ENCODE results near the gene MAGIX. TPM values are rescaled to one million over a fixed set of nuclear protein-coding genes. Genes with fewer than 3 reads are reported as not detected.
A peak's percentile ranks its signal among the peaks of the same experiment; 100 is the strongest.

The MAGIX gene
- polyA plus RNA-seq, 3 donors = 1.1 to 2.0 (median 1.5) TPM

DNA sequence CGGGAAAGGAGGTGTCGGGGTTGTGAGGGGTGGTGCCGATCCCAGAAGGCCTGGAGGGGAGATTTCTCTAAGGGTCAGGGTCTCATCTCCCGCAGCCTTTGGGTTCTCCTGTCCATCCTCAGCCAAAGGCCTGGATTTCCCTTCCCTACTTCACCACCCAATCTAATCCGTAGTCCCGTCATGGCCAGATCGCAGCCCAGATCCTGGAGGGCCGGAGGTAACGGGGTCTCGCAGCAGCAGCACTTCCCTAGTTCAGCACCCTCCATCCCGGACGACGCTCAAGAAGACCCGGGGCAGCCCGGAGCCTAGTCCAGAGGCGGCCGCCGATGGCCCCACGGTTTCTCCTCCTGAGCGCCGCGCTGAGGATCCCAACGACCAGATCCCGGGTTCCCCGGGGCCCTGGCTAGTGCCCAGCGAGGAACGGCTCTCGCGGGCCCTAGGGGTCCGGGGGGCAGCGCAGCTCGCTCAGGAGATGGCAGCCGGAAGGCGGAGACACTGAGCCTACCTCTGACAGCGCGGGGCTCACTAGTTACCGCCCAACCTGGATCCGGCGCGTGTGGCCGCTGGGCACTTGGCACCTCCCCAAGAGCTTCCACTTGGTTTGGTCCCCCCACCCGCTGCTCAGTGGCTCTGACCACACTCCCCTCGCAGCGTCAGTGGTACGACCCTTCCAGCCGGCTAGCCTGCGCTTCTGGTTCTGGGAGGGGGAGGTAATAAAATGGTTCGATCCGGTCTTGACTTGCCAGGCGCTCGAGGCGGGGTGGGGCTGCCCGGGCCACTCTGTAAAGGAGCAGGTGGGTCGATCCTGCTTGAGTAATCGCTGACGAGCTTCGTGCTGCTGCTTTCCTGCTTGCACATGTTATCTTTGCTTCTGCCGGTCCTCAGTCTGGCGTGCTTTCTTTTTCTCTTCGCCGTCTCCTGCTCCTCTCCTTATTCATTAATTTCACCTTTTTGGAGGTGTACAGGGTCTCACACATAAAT, 3.6 kb downstream of the MAGIX start:
- peak overlapping the region; percentile 83 for H3K9ac ChIP-seq (ENCODE audit: insufficient read depth, low read length, poor library complexity, severe bottlenecking)
- H4K20me1 ChIP-seq (ENCODE audit: insufficient read depth, low read length) = no peaks in the 10 kb centered on the region
- H3K9me3 Mint-ChIP-seq = peaks cover 0 to 41% (median 13%) of the 10 kb centered on the region in 7 donors
- no peaks in the 10 kb centered on the region for H3K27me3 ChIP-seq (ENCODE audit: control insufficient read depth in 2 of 2, insufficient read depth in 2 of 2, low read length in 2 of 2)
- H3K36me3 Mint-ChIP-seq = no peaks in the 10 kb centered on the region
- TF ChIP-seq, protein P1, sequence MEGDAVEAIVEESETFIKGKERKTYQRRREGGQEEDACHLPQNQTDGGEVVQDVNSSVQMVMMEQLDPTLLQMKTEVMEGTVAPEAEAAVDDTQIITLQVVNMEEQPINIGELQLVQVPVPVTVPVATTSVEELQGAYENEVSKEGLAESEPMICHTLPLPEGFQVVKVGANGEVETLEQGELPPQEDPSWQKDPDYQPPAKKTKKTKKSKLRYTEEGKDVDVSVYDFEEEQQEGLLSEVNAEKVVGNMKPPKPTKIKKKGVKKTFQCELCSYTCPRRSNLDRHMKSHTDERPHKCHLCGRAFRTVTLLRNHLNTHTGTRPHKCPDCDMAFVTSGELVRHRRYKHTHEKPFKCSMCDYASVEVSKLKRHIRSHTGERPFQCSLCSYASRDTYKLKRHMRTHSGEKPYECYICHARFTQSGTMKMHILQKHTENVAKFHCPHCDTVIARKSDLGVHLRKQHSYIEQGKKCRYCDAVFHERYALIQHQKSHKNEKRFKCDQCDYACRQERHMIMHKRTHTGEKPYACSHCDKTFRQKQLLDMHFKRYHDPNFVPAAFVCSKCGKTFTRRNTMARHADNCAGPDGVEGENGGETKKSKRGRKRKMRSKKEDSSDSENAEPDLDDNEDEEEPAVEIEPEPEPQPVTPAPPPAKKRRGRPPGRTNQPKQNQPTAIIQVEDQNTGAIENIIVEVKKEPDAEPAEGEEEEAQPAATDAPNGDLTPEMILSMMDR (IDR thresholded peaks at IDR 0.05) = peak; percentile 47
- H3K4me2 ChIP-seq (replicated peaks; ENCODE audit: extremely low read depth, low read length, poor library complexity, severe bottlenecking) = peak overlapping the region; percentile 76
- H3K27me3 Mint-ChIP-seq (ENCODE audit: low read depth in 3 of 3) = peaks cover 0 to 4% (median 0%) of the 10 kb centered on the region in 3 donors
- peaks cover 13% of the 10 kb centered on the region for H3K79me2 ChIP-seq (ENCODE audit: insufficient read depth, low read length)
- H3K4me1 ChIP-seq (ENCODE audit: control insufficient read depth in 1 of 2, insufficient read depth in 2 of 2, low read length in 2 of 2) = peaks cover 56 to 62% of the 10 kb centered on the region in 2 donors
- H3K27ac ChIP-seq (ENCODE audit: low read depth in 1 of 2, low read length in 2 of 2) = peak overlapping the region; percentile 91 to 96
- H3K36me3 ChIP-seq (replicated peaks in 1 of 2; ENCODE audit: control insufficient read depth in 1 of 2, insufficient read depth in 2 of 2, low read length in 2 of 2) = no peaks in the 10 kb centered on the region
- WGBS (ENCODE audit: insufficient coverage) = 0% methylated on average over 36 of the region's 61 CpGs
- H3K4me3 Mint-ChIP-seq = peak overlapping the region; percentile 79 to 92
- intact Hi-C loops (cut with micrococcal nuclease) = no loop called here
- peak overlapping the region; percentile 95 to 99 (median 98) for H3K27ac Mint-ChIP-seq
- DNase-seq = peak; percentile 85 to 89 (median 87)
- peaks cover 53% of the 10 kb centered on the region for H3K4me1 Mint-ChIP-seq
- no peaks in the 10 kb centered on the region for H3K9me3 ChIP-seq (replicated peaks in 1 of 2; ENCODE audit: control insufficient read depth in 1 of 2, insufficient read depth in 1 of 2, low read length in 2 of 2)
- H2AFZ ChIP-seq (ENCODE audit: insufficient read depth, low read depth, low read length, poor library complexity, severe bottlenecking) = peak overlapping the region; percentile 41
- H3K4me3 ChIP-seq (replicated peaks in 1 of 3; ENCODE audit: low read depth in 2 of 3, low read length in 3 of 3) = peak overlapping the region; percentile 11 to 69 (median 53)

DNA sequence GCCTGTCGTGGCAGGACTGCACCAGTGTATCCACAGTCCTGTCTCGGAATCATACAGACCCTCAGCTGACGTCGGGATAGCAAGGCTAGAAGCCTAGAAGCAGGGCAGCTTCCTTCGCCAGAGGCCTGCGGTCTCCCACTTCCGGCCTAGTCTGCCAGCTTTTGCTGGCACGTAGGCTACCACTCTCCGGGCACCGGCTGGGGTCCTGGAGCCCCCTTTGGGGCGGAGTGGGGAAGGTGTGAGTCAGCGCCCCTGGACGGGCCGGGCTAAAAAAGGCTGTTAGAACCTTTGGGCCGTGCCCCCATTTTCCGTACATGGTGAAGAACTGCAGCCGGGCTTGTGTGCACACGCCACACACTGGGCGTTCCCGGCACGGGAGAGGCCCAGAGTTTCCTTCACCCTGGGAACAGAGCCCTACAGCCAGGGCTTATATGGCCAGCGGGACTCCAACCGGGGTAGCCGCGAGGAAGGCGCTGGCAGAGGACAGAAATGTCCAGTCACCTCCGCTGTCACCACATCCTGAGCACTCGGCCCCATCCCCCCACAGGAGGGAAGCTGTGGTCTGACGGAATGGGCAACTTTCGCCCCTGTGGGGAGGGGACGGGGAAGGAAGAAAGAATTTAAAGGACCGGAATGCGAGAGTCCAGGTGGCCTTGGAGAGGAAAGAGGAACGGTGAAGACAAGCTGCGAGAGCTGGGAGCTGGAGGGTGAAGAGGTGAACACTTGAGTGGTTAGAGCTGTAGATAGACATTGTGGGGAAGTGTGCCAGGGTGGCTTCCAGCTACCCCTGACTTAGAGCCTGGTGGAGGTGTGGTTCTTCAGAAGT, 4.6 kb downstream of the MAGIX start:
- Histone ChIP-seq H4K20me1 (ENCODE audit: insufficient read depth, low read length) (no peaks in the 10 kb centered on the region), H3K27me3 (ENCODE audit: control insufficient read depth in 2 of 2, insufficient read depth in 2 of 2, low read length in 2 of 2) (no peaks in the 10 kb centered on the region), H3K27ac (ENCODE audit: low read depth in 1 of 2, low read length in 2 of 2) (peak overlapping the region; percentile 91 to 96), H3K9me3 (replicated peaks in 1 of 2; ENCODE audit: control insufficient read depth in 1 of 2, insufficient read depth in 1 of 2, low read length in 2 of 2) (no peaks in the 10 kb centered on the region), H3K79me2 (ENCODE audit: insufficient read depth, low read length) (peaks cover 20% of the 10 kb centered on the region), H3K4me3 (replicated peaks in 1 of 3; ENCODE audit: low read depth in 2 of 3, low read length in 3 of 3) (peak overlapping the region; percentile 23 to 69 (median 53)), H2AFZ (ENCODE audit: insufficient read depth, low read depth, low read length, poor library complexity, severe bottlenecking) (no peak overlapping the region), H3K36me3 (replicated peaks in 1 of 2; ENCODE audit: control insufficient read depth in 1 of 2, insufficient read depth in 2 of 2, low read length in 2 of 2) (no peaks in the 10 kb centered on the region), H3K4me2 (replicated peaks; ENCODE audit: extremely low read depth, low read length, poor library complexity, severe bottlenecking) (peak overlapping the region; percentile 76), H3K4me1 (ENCODE audit: control insufficient read depth in 1 of 2, insufficient read depth in 2 of 2, low read length in 2 of 2) (peaks cover 61 to 66% of the 10 kb centered on the region in 2 donors), H3K9ac (ENCODE audit: insufficient read depth, low read length, poor library complexity, severe bottlenecking) (peak overlapping the region; percentile 83)
- peak; percentile 84 to 89 (median 86) for DNase-seq
- Mint-ChIP-seq H3K27ac (peak overlapping the region; percentile 95 to 99 (median 98)), H3K4me3 (peak overlapping the region; percentile 79 to 92), H3K9me3 (peaks cover 0 to 46% (median 18%) of the 10 kb centered on the region in 7 donors), H3K36me3 (no peaks in the 10 kb centered on the region), H3K27me3 (ENCODE audit: low read depth in 3 of 3) (peaks cover 0 to 2% (median 0%) of the 10 kb centered on the region in 3 donors), H3K4me1 (peaks cover 54% of the 10 kb centered on the region)
- TF ChIP-seq, protein P1 (IDR thresholded peaks at IDR 0.05) = no peak
- WGBS (ENCODE audit: insufficient coverage) = 0% methylated on average over 12 of the region's 35 CpGs
- intact Hi-C loops (cut with micrococcal nuclease) = no loop called here
